ENCODE measurements around the gene SMIM26.

DNA sequence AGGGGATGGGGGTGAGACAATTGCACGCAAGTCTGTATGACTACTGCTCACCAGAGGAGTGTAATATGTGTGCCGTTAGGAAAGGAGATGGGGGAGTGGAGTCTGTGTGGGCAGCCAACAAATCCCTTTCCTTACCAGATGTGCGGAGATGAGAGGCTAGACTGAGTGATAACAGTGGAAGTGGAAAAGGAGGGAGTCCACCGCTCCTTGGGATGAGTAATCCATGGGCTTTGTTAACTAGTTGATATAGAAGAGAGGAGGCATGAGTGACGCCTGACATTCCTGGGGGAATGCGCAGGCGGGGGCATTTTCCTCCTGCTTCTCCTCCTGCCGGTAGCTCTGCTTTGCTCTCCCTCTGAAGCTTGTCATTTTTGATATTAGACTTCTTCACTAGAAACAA lies 13.5 kb upstream of the SMIM26 start:
- TF ChIP-seq, protein P1, sequence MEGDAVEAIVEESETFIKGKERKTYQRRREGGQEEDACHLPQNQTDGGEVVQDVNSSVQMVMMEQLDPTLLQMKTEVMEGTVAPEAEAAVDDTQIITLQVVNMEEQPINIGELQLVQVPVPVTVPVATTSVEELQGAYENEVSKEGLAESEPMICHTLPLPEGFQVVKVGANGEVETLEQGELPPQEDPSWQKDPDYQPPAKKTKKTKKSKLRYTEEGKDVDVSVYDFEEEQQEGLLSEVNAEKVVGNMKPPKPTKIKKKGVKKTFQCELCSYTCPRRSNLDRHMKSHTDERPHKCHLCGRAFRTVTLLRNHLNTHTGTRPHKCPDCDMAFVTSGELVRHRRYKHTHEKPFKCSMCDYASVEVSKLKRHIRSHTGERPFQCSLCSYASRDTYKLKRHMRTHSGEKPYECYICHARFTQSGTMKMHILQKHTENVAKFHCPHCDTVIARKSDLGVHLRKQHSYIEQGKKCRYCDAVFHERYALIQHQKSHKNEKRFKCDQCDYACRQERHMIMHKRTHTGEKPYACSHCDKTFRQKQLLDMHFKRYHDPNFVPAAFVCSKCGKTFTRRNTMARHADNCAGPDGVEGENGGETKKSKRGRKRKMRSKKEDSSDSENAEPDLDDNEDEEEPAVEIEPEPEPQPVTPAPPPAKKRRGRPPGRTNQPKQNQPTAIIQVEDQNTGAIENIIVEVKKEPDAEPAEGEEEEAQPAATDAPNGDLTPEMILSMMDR (conservative IDR thresholded peaks at IDR 0.05 in 1 of 2, IDR thresholded peaks at IDR 0.05 in 1 of 2; ENCODE audit: extremely low read depth in 1 of 2, insufficient read depth in 1 of 2, low read depth in 1 of 2, low read length in 2 of 2) = no peak
- TF ChIP-seq EZH2 (IDR thresholded peaks at IDR 0.05; ENCODE audit: borderline replicate concordance, low read length) = no peak

Data from mammary epithelial cell (primary cell).